Measurements from ENCODE around the gene PAGR1.

GRCh38 chr16:29807426-29808218, 8.3 kb upstream of the PAGR1 start:
- TF ChIP-seq POLR2AphosphoS5 (IDR thresholded peaks at IDR 0.05) (peak; percentile 79 to 88 (median 84)), POLR2A (IDR thresholded peaks at IDR 0.05) (peak; percentile 29)
- TF ChIP-seq, protein P1, sequence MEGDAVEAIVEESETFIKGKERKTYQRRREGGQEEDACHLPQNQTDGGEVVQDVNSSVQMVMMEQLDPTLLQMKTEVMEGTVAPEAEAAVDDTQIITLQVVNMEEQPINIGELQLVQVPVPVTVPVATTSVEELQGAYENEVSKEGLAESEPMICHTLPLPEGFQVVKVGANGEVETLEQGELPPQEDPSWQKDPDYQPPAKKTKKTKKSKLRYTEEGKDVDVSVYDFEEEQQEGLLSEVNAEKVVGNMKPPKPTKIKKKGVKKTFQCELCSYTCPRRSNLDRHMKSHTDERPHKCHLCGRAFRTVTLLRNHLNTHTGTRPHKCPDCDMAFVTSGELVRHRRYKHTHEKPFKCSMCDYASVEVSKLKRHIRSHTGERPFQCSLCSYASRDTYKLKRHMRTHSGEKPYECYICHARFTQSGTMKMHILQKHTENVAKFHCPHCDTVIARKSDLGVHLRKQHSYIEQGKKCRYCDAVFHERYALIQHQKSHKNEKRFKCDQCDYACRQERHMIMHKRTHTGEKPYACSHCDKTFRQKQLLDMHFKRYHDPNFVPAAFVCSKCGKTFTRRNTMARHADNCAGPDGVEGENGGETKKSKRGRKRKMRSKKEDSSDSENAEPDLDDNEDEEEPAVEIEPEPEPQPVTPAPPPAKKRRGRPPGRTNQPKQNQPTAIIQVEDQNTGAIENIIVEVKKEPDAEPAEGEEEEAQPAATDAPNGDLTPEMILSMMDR (IDR thresholded peaks at IDR 0.05) = peak; percentile 13 to 61 (median 47)

Data from breast epithelium (tissue), 3 donors.